NCI-H526 treated with DMSO at 0.1 percent for 48 hours (cell line): ENCODE data around the gene SPRYD4.
A peak's percentile ranks its signal among the peaks of the same experiment; 100 is the strongest.
"Not testable (repeated sequence)": the region's sequence is repeated elsewhere in the genome, so short reads cannot be mapped to it uniquely, and the experiment has no call there.

ENCODE experiments used
- DNase-seq: peaks from one replicate; lab custom pipeline; 2025; lab: John Stamatoyannopoulos, UW

SPRYD4 gene

DNA sequence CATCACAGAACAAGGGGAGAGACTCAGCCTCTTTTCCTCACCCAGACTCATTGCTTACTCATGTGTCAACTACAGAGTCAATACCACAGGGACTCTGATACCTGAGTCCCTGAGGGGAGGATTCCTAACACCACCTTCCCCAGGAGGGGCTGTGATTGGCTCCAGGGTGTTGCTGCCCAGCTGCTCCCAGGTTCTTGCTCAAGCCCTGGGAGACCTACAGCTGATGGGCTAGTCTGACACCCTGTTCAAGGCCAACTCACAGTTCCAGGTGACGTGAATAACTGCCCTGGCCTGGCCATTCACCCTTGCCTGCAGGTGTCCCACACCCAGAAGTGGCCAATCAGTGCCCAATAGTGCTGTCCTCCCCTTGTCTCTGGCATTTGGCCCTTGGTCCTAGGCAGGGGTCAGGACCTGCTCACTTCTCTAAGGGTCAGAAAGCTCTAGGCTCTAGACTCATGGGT lies 8.6 kb downstream of the SPRYD4 start:
- no peak for DNase-seq

DNA sequence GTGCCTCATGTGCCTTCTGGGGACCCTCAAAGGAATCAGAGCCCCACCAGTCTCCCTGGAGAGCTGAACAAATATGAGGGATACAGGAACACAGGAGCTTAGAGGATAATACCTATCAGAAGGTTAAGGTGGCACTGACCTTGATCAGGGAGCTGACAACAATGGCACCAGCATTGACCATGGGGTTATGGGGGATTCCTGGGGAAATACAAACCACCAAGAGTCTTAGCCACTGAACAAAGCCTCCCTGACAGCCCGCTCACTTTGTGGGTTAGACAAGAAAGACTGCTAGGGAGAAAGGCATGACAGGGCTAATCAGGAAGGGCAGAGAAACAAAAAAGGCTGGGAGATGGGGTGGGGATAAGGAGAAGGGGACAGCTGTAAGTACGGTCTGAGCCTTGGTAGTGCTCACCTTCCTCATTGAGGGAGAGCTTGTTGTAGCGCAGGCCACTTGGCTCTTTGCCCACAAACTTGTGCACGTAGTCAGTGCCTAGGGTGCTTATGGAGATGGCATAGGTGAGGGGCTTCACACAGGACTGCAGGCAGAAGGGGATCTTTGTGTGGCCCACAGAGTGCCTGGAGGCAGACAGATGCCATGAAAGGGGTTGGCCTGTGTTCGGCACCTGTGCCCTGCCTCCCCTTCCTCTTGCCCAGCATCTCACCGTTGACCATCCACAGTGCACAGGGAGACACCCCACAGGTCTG lies 9.3 kb downstream of the SPRYD4 start:
- no peak for DNase-seq

DNA sequence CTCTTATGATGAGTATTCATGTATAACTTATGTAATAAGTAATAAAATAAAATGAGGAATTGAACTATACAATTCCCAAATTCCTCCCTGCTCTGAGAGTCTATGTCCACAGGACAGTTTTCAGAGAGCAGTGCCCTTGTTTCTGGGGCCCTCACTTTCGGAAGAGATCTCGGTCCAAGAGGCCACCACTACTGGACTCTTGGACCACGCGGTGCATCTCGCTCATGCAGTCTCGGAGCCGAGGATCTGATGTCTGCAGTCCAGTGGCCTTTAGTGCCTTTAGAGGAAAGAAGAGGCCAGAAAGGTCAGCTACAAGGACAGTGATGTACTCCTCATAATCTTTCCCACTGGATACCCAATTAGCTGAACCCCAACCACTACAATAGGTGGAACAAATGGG lies 11.2 kb downstream of the SPRYD4 start:
- DNase-seq: no peak

DNA sequence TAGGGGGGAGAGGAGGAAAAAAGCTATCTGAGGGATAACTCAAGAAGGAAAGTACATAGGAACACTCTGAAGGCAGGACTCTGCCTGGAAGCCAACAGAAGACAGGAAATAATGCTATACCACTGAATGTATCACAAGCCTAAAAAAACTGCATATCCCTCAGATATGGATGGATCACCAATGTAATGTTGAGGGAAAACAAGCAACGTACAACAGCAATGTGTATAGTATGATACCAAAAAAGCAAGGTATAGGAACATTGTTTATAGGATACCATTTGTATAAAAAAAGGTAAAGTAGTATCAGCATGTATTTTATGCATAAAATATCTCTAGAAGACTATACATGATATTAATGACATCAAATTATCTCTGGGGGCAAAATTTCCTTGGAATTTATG lies 16.2 kb downstream of the SPRYD4 start:
- DNase-seq: no peak

DNA sequence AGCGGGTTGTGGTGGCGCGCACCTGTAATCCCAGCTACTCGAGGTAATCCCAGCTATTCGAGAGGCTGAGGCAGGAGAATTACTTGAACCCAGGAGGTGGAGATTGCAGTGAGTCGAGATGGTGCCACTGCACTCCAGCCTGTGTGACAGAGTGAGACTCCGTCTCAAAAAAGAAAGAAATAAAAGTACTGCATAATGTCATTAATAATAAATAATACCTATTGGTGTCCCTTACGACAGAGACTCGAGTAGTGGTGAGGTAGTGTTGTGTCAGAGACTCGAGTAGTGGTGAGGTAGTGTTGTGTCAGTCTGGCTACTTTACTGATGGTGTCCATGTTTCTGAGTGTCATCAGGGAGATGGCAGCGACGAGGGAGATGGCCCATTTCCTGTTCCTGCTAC lies 18.3 kb downstream of the SPRYD4 start:
- DNase-seq: no peak

DNA sequence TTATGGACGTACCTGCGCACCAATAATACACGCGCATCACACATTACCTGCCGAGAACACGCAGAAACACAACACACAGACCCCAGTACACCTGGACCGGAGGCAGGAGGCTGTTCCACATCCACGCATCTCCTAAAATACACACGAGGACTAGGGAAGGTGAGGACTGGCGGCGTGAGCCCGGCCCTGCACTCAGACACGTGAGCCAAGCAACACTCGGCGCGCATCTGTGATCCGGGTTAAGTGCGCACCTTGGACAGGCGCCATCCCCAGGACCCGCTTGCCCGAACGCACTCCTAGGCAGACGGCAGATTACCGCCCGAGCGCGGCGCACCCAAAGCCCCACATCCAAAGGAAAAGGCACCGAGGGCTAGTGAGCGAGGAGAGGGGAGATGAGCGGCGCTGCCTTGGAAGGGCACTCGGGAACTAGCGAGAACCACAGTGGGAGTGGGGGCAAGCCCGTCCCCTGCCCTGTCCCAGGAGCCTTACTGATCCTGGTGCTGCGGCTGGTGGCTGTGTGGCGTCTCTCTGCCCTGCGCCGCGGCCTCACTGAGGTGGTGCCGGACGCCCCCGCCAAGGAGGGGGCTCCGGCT lies 19.2 kb downstream of the SPRYD4 start:
- DNase-seq: peak; percentile 66

DNA sequence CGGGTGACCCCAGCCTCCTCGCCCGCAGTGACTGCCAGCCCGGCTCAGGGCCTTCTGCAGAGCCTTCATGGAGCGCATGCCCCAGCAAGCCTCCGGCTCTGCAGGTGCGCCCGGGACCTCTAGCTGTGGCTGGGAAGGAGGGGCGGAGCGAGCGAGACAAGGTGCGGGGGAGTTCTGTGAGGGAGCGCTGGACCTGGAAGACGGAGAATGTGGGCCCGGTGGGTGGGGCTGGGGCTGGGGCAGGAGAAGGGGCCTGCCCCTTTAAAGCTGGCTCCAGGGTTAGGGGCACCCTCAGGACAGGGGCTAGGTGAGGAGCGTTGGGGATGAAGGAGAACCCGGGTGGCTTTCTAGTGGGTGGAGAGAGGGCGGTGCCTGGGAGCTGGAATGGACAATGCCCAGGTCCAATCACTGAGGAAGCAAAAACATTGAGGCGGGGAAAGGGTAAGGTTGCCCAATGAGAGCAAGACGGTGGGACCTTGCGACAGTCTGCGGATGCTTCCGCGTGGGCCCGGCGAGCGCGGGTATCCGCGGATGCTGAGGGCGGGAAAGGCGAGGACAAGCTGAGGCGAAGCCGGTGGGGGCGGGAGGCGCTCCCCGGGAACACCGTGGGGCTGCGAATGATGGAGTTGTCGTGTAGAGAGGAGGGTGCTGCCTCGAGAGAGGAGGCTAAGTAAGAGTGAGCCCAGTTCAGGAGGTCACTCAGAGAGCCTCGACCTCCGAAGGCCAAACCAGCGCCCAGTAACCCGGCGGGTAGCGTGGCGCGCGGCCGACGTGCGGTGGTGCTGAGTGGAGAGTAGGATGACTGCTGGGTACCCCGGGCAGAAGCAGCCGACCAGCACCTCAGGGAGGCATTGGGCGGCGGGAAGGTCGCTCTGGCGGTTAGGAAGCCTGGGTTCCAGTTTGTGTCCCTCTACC lies 19.9 kb downstream of the SPRYD4 start, which contains the start of gene GLS2:
Gene GLS2 (minus strand): TSS at position 121 of the 915 bp plus-strand sequence. CDS start 43 bp downstream, at position 78.
- peak; percentile 89 for DNase-seq

- DNase-seq: no peak
Measured at GRCh38 chr12:56490360-56490759, 22.0 kb downstream of the SPRYD4 start.

- DNase-seq: not testable (repeated sequence)
Measured at GRCh38 chr12:56493409-56494105, 25.2 kb downstream of the SPRYD4 start.

DNA sequence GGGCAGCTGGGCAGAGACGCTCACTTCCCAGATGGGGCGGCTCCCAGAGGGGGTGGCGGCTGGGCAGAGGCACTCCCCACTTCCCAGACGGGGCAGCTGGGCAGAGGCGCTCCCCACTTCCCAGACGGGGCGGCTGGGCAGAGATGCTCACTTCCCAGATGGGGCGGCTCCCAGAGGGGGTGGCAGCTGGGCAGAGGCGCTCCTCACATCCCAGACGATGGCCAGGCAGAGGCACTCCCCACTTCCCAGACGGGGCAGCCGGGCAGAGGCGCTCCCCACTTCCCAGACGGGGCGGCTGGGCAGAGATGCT lies 25.7 kb downstream of the SPRYD4 start:
- not testable (repeated sequence) for DNase-seq

DNA sequence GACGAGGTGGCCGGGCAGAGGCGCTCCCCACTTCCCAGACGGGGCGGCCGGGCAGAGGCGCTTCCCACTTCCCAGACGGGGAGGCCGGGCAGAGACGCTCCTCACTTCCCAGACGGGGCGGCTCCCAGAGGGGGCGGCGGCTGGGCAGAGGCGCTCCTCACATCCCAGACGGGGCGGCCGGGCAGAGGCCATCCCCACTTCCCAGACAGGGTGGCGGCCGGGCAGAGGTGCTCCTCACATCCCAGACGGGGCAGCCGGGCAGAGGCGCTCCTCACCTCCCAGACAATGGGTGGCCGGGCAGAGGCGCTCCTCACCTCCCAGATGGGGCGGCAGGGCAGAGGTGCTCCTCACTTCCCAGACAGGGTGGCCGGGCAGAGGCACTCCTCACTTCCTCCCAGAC lies 26.1 kb downstream of the SPRYD4 start:
- not testable (repeated sequence) for DNase-seq

DNA sequence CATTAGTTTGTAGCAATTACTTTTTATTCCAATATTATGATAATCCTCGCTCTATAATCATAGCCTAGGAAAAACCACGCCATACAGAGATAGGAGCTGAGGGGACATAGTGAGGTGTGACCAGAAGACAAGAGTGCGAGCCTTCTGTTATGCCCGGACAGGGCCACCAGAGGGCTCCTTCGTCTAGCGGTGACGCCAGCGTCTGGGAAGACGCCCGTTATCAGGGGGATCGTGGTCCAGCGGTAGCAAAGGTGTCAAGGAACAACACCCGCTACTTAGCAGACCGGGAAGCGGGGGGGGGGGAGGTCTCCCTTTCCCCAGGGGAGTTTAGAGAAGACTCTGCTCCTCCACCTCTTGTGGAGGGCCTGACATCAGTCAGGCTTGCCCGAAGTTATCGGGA lies 28.3 kb downstream of the SPRYD4 start:
- not testable (repeated sequence) for DNase-seq

- DNase-seq: not testable (repeated sequence)
Measured at GRCh38 chr12:56498126-56498902, 29.9 kb downstream of the SPRYD4 start.

GRCh38 chr12:56499452-56499851 lies 31.1 kb downstream of the SPRYD4 start:
- DNase-seq: not testable (repeated sequence)

DNA sequence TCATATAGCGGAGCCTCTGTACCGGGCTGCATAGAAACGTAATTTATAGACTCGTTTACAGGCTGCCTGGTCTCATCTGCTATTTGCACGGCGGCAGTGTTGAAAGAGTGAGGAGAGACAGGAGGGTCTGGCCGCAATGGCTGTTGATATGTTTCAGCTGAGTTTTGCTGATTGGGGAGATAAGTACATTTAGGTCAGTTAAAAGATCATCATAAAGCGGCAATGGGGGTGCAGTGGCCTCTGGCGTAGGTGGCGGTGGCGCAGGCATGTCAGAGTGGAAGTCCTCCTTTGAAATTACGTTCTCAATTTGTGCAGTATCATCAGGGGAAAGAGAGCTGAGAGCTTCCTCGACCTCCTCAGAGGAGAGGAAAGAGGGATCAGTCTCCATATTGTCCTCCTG lies 31.5 kb downstream of the SPRYD4 start:
- DNase-seq: not testable (repeated sequence)

- no peak for DNase-seq
Measured at GRCh38 chr12:56510786-56511185, 42.4 kb downstream of the SPRYD4 start.

GRCh38 chr12:56514014-56514318 lies 45.6 kb downstream of the SPRYD4 start:
- not testable (repeated sequence) for DNase-seq

DNA sequence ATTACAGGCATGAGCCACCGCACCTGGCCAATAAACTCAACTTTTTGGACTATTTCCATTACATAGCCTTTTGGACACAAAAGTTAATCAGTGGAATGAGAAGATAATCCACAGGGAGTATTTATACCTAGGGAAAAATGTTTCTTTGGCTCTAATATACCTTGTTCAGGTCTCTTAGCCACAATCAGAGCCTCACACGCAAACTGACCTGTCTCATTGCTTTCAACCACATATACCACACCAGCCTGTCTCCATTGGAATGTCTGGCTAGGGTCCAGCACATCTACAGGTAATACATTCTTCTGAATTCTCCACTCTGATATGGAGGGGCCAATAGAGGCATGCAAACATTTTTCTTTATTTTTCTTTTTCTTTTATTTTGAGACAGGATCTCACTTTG lies 49.5 kb downstream of the SPRYD4 start:
- DNase-seq: no peak

DNA sequence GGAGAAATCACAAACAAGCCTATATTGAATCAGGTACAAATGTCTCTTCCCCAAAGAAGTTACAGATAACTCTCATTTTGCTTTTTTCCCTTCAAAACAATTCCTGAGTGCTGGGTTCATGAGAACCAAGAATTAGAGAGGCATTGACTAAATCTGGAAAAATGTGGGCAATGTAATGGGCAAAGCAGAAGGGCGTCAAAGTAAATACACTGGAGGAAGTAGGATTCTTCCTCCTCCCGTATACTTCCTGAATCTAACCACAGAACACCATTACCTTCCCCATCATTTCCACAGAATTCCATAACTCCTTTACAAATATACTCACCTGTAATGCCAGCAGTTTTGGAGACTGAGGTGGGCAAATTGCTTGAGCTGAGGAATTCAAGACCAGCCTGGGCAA lies 50.2 kb downstream of the SPRYD4 start:
- DNase-seq: no peak

GRCh38 chr12:56520048-56520447 lies 51.7 kb downstream of the SPRYD4 start:
- DNase-seq: no peak

DNA sequence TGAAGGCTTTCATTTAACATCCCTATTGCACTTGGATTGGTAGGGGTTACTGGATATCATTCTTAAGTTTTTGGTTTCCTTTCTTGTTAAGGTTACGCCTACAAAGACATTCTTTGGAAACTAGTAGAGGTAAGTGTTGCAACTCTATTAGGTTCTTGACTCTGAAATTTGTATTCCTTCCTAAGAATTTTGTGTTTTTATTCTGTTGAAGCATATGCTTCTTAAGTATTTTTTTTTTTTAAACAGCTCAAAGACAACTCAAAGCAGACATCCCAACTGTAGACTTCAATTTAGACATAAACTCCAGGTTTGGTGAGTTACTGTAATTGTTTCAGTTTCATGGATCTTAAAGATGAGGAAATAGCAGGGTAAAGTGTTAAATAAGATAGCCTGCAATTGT lies 52.1 kb downstream of the SPRYD4 start:
- DNase-seq: no peak

DNA sequence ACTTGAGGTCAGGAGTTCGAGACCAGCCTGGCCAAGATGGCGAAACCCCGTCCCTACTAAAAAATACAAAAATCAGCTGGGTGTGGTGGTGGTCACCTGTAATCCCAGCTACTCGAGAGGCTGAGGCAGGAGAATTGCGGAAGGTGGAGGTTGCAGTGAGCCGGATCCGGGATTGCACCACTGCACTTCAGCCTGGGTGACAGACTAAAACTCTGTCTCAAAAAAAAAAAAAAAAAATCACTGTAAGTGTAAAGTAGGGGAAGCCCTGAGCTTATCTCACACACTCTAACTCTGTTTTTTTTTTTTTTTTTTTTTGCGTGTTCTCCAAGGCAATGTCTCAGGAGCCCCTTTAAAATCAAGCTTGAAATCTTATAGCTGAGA lies 52.8 kb downstream of the SPRYD4 start:
- no peak for DNase-seq
